Measurements from ENCODE around the gene SLC30A2.
"Not testable (repeated sequence)": the region's sequence is repeated elsewhere in the genome, so short reads cannot be mapped to it uniquely, and the experiment has no call there.

SLC30A2 gene

DNA sequence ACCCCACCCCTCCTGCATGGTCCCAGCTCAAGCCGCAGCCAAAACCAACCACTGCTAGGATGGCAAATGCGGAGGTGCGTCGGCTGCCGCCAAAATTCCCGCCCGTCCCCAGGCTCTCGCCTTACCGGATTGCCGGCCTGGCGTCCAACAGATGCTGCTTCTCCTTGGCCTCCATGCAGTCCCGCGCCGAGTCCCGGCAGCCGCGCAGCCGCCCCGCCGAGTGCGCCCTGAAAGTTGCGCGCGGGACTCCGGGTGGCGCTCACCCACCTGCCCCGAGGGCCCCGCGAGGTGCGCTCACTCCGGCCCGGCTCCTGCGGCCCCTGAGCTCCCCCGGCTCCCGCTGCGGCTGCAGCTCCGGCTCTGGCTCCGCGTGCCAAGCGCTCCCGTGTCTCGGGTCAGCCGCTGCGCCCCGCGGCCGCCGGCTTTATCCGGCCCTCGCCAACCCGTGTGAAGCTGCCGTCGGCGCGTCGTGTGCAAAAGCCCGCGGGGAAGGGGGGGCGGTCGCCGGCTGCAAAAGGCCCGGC lies at the start of gene SLC30A2:
TSS of gene SLC30A2 (minus strand) at position 397 of the 524 bp plus-strand sequence. CDS start at position 175, 222 bp downstream.
- DNase-seq: no peak

- no peak for DNase-seq
These were observed 48.9 kb upstream of the SLC30A2 start for GRCh38 chr1:26094677-26095383.

- no peak for DNase-seq
These were observed 48.3 kb upstream of the SLC30A2 start for GRCh38 chr1:26094076-26094669.

- not testable (repeated sequence) for DNase-seq
These were observed 47.7 kb upstream of the SLC30A2 start for GRCh38 chr1:26093569-26093968.

DNA sequence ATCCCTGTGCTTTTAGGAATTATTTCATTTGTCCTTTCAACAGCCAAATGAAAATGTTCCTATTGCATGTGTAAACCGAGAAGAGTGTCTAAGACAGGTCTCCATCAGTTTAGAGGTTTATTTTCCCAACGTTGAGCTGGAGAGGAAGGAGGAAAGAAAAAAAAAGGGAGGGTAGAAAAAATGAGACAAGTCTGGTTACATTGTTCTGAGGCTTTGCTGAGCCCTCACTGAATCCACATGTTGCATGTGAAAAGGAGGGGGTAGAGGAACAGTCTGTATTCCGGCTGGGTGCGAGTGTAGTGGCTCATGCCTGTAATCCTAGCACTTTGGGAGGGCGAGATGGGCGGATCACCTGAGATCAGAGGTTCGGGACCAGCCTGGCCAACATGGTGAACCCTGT lies 46.5 kb upstream of the SLC30A2 start:
- DNase-seq: no peak

DNA sequence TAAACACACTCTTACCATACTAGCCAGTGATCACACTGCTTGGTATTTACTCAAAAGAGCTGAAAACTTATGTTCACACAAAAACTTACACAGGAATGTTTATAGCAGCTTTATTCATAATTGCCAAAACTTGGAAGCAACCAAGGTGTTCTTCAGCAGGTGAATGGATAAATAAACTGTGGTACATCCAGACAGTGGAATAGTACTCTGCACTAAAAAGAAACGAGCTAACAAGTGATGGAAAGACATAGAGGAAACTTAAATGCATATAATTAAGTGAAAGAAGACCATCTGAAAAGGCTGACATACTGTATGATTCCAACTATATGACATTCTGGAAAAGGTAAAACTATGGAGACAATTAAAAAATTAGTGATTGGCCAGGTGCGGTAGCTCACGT lies 45.0 kb upstream of the SLC30A2 start:
- DNase-seq: no peak

- no peak for DNase-seq
These were observed 43.2 kb upstream of the SLC30A2 start for GRCh38 chr1:26089125-26089524.

GRCh38 chr1:26084844-26085243 lies 38.9 kb upstream of the SLC30A2 start:
- no peak for DNase-seq

- DNase-seq: no peak
These were observed 38.2 kb upstream of the SLC30A2 start for GRCh38 chr1:26084091-26084561.

GRCh38 chr1:26083208-26083607 lies 37.3 kb upstream of the SLC30A2 start:
- no peak for DNase-seq

DNA sequence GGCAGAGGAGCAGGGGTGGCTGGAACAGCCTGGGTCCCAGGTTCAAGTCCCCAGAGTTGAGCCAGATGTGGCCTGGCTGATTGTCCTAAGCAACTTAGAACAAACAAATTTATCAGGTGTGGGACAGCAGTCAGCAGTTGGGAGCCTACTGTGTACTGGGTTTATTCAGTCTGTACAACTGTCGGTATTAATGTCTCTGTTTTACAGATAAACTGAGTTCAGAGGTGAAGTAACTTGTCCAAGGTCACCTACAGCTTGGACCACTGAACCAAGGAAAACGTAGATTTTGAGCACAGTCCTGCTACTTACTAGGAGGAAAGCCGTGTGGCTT lies 36.1 kb upstream of the SLC30A2 start:
- no peak for DNase-seq

DNA sequence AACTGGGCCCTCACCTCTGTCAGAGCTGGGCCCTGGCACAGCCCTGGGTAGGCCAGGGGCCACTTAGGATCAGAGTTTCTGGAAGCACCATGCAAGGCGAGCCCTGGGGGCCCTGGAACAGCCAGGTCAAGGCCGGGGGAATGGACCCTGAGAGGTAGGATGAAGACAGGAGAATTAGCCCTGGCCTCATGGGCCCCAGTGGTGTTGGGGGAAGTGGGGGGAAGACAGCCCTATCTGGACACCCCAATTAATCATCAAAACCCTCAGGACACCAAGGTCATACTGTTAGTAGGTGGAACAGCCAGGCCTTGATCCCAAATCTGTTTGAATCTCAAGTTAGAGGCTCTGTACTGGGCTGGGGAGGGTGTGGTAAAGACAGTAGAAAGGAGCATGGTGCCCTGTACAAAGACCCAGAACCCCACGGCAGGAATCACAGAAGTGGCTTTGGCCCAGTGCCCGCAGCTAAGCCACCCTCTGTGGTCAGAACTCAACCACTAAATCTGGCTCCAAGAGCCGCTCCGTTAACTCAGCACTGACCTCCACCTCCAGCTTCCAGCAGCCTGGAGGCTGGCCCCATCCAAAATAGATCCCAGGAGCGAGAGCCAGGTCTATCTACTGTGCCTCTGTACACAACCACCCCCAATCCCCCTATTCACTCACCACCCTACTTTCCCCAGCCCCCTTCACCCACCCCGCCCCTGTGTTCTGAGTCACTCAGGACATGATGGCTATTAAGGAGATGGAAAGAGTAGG lies 35.5 kb upstream of the SLC30A2 start:
- DNase-seq: no peak

DNA sequence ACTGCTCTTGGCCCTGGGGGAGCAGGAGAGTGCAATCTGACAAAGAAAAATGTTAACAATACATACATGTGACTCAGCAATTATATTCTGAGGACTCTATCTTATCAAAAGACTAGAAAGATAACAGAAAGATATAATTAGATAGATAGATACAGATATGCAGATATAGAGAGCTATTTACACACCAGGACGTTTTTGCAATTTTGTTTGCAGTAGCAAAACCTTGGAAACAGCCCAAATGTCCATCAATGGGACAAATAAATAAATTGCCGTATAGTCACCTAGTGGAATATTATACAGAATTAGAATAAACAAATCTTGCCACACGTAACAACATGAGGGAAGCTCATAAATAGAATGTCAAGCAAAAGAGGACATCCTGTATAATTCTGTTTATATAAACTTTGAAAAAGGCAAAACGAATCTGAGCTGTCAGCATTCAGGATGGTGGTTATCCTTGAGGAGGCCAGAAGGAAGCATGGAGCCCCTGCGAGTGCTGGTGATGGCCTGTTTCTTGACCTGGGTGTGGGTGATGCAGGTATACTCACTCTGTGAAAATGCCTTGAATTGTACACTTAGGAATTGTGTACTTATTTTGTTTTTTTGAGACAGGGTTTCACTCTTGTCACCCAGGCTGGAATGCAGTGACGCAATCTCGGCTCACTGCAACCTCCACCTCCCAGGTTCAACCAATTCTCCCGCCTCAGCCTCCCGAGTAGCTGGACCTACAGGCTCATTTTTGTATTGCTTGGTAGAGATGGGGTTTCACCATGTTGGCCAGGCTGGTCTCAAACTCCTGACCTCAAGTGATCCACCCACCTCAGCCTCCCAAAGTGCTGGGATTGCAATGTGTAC lies 34.3 kb upstream of the SLC30A2 start:
- DNase-seq: no peak

DNA sequence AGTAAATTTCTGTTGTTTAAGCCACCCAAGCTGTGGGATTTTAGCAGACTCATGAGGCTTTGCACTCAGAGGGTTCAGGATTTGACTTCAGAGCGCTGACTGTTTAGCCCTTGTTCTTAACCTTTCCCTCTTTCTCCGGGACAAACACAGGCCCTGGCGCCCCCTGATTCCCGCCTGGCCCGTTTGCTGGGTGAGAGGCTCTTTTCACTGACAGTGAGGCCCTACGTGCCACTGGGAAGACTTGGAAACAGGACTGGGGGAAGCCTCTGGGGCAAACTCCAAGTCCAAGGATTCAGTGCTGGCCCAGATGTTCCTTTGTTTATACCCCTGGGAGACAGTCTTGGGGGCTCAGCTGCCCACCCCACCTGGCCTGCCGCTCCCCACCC lies 33.3 kb upstream of the SLC30A2 start:
- DNase-seq: no peak

DNA sequence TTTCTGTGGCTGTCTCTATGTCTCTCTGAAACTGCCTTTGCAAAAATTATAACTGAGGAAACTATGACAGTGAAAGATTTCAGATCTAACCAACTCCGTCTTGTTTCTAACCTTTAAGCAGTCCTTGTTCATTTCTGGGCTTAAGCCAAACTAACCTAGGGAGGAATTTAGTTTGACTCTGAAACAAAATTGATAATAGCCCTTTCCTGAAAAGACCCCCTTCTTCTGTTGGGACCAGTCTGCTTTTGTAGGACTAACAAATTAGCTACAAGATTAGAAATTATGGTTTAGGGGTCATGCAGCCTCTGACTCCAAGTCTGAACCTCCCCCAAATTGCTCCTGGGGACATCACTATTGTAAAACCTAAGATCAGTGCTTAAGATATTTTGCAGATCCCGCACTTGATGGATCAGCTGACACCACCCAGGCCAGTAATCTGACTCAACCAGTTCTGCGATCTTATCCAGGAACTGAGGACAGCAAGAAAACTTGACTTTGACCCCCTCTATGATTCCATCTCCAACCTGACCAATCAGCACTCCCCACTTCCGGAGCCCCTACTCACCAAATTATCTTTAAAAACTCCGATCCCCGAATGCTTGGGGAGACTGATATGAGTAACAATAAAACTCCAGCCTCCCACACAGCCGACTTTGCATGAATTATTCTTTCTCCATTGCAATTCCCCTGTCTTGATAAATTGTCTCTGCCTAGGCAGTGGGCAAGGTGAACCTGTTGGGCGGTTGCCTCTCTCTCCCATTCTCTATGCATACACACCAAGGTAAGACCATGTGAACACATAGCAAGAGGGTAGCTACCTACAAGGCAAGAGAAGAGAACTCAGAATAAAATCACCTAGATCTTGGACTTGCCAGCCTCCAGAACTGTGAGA lies 32.6 kb upstream of the SLC30A2 start:
- DNase-seq: no peak

DNA sequence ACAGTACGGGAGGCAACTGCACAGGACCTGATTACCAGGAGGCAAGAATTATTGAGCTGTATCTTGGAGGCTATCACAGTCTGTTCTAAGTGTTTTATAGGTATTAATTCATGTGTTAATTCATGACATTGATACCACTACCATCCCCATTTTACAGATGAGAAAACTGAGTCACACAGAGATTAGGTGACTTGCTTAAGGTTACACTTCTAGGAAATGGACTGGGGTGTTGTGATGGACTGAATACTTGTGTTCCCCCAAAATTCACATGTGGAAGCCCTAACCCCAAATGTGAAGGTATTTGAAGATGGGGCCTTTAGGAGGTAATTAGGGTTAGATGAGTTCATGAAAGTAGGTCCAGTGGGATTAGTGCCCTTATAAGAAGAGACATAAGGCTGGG lies 31.6 kb upstream of the SLC30A2 start:
- no peak for DNase-seq

- DNase-seq: no peak
These were observed 29.7 kb upstream of the SLC30A2 start for GRCh38 chr1:26075421-26076144.

- DNase-seq: no peak
These were observed 26.4 kb upstream of the SLC30A2 start for GRCh38 chr1:26072305-26072704.

DNA sequence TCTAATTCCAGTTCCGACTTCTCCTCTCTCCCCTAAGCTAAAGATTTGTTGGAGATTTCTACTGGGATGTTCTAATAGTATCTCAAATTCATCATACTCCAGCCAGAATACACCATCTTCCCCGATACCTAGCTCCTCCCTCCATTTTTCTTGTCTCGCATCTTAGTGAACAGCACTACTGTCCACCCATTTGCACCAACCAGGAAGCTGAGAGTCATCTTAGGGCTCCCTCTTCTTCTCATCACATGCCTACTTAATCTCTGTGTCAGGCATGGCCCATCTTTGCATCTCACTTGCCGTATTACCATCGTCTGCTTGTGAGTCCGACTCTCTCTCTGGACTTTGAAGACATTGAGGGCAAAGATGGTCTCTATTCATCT lies 25.0 kb upstream of the SLC30A2 start:
- no peak for DNase-seq

DNA sequence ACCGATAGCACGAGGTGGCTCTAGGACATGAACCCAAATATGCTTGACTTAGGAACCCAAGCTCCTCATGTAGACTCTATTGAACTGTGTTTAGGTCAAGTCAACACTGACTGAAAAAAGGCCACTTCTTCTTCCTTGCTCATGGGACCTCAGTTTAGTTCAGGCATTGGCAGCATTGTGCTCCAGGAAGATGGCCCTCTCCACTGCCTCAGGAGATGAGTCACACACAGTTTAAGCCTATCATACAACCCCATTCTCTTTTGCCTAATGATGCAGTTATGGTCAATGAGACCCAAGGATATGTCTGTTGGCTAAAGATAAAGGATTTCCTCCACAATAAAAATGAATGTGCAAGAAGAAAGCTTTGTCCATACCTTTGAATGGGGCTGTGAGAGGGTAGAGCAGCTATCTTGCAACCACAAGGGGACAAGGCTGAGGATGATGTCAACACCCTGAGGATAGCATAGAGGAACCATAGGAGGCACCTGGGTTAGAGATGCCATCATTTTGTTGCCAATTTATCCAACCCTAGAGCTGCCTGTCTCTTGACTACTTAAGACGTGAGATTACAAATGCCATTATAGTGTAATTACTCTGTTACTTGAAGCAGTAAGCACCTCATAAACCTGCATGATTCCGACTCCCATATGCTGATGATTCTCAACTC lies 24.5 kb upstream of the SLC30A2 start:
- no peak for DNase-seq

- no peak for DNase-seq
These were observed 24.0 kb upstream of the SLC30A2 start for GRCh38 chr1:26069941-26070295.
